Stimulated activated CD8-positive, alpha-beta memory T cell treated with anti-CD3 and anti-CD28 coated beads, Interleukin-15, amount 100 ng/mL, for 24 hours (primary cell): Measurements from ENCODE around the gene HSBP1.

Experiments used
- DNase-seq: peaks from one replicate; pipeline ENCODE4 v3.0.0-alpha.2; 2020; ENCODE audit warnings: low read depth

HSBP1 gene

DNA sequence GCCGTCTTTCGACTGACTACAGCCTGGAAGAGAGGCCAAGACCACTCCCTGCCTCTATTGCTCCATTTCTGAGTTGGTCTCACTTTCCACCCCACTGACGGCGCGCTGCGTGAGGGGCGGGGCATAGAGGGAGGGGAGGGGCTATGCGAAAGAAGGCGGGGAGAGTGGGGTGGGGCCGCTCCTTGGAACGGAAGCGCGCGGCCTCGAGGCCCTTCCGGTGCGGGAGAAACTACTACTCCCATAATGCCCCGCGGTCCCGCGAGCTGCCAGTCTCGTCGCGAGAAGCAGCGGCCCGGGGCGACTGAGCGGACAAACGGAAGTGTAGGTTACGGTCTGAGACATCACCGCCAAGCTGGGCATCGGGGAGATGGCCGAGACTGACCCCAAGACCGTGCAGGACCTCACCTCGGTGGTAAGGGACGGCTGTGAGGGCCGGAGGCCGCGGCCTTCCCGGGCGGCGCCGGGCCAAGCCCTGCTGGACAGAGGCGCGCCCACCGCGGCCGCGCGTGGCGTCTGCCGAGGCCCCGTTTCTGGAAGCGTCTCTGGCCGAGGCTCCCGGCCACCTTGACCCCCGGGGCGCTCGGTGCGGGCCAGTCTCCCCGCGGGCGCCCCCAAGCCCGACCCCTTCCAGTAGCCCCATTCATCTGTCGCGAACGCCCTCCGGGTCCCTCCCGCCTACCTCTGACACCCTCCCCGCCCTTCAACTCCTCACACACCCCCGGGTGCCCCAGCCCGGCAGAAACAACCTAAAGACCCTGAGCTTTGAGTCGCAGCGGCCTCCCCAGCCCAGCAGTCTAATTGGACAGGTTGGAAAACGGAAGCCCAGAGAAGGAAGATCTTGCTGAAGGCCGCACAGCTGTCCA is at the start of gene HSBP1:
Gene HSBP1, plus strand, starts transcription at position 269 of the 863 bp plus-strand sequence. Its CDS starts 99 bp downstream, at position 368.
- DNase-seq, result peak; percentile 84

GRCh38 chr16:83762141-83762991 is 45.4 kb upstream of the HSBP1 start:
- no peak for DNase-seq

DNA sequence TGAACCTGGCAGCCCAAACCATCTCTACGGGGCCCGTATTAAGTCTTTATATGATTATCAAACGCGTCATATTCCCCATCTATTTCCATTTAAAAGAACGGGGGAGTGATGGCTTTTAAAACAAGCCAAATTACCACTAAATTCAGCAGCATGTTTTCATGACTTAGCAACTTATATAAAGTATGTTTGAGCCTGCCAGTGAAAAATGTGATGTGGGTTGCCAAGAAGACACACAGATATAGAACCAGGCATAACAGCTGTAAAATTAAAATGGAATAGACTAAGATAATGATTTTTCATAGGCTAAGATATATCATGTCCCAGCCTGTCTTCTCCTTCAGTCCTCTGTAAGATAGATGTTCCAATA is 44.8 kb upstream of the HSBP1 start:
- DNase-seq, result no peak

- no peak for DNase-seq
Observed at GRCh38 chr16:83768986-83769385, 38.8 kb upstream of the HSBP1 start.

DNA sequence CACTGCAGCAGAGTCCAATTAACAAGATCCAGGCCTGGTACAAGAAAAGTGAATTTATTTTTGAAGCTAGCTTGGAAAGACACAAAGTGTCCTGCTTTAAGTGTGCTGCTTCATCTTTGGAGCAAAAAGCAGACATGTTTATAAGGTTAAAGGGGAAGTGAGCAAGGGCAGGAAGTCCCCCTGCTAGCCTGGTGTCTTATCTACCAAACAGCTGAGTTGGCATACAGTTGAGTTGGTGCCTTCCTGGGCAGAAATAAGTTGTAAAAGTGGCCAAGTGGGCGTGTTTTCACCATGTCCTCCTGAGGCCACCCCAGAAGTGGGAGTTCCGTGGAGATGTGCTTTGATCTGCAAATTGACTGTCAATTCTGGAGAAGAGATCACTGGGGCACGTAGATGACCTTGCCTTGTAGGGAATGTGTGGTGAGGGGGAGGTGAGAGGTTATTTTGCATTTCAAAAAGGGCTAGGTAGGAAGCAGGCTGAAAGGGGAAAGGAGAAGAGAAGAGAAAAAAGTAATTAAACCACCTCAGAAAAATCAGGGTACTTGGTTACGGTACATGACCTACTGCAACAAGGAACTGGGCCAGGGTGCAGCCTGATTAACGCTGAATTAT is 38.3 kb upstream of the HSBP1 start:
- DNase-seq, result no peak

- DNase-seq, result no peak
Observed at GRCh38 chr16:83771306-83771942, 36.4 kb upstream of the HSBP1 start.

DNA sequence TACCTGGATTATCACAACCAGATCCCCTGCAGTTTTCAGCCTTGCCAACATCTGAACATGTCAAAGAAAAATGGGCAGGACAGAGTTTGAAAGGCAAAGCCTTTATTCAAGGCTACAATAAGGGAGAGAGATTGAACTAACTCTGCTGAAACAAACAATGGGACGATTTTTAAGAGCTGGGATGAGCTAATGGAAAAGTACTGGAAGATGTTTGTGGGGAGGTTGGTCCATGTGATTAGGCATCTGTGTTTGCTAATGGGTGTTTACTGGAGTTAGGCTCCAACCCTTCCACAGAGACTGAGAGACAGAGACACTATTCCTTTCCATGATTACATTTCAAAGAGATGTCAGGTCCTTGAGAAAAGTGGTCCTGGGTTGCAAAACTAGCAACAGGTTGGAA is 35.0 kb upstream of the HSBP1 start:
- DNase-seq, result no peak

GRCh38 chr16:83774066-83774465 is 33.7 kb upstream of the HSBP1 start:
- no peak for DNase-seq

DNA sequence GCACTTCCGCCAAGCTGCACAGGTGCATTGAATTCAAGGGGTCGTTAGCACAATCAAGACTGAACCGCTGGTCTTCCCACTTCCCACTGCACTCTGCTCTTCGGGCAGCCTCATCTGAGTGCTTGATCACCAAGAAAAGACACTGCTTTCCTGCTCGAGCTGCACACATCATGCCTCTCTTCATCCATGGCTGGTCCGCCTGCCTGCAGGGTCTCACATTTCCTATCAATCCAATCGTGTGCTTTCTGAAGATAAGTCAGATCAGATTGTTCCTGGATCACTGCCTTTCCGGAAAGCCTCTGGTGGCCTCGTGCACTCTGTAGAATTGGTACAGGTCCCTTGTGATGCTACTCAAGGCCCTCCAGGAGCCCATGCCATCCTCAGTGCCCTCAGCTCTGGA is 30.8 kb upstream of the HSBP1 start:
- no peak for DNase-seq

GRCh38 chr16:83779886-83780285 is 27.9 kb upstream of the HSBP1 start:
- no peak for DNase-seq

DNA sequence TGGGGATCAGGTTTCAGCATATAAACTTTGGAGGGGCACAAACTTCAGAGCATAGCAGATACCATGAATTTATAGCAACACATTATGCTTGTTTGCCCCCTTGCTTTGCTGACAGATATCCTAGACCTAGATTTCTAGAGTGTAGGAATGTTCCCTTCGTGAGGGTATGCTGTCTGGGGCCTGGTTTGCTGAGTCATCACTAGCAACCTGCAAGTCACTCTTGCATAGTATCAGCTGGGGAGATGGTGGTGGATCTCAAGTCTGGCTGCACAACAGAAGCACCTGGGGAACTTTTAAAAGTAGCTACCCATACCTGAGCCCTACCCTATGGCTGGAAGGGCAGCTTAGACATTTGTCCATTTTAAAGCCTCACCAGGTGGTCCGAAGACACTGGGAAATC is 22.3 kb upstream of the HSBP1 start:
- no peak for DNase-seq

GRCh38 chr16:83789642-83790401 is 18.0 kb upstream of the HSBP1 start:
- DNase-seq, result no peak

GRCh38 chr16:83791916-83792315 is 15.9 kb upstream of the HSBP1 start:
- no peak for DNase-seq

DNA sequence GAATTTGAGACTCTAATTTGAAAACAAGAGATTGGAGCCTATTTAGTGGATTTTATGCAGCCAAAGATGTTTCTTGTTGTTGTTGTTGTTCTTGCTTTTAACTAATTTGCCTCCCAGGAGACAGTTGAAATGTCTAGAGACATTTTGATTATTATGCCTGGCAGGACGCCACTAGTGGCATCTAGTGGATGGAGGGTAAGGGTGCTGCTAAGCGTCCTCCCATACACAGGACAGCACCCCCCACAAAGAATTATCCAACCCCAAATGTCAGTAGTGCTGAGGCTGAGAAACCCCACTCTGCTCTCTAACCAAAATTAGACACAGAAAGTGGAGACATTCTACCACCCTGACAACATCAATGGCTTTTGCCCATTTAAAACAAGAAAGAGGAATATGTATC is 15.4 kb upstream of the HSBP1 start:
- DNase-seq, result no peak

DNA sequence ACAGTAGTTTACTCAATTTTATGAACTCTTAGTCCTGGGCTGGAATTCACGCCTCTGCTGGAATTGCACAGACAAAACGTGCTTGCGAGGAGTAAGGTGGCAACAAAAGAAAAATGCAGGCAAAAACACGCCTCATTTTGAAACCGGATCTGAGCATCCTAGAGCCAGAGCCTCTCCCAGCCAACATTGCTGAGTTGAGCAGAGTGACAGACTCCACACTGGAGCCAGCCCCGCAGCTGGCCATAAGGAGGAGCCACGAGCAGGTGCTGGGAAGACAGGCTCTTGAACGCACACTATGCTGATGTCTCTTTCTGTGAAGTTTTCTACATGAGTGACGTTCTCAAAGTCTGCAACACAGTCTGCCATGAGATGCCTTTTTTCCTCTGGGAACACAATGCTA is 14.6 kb upstream of the HSBP1 start:
- no peak for DNase-seq

DNA sequence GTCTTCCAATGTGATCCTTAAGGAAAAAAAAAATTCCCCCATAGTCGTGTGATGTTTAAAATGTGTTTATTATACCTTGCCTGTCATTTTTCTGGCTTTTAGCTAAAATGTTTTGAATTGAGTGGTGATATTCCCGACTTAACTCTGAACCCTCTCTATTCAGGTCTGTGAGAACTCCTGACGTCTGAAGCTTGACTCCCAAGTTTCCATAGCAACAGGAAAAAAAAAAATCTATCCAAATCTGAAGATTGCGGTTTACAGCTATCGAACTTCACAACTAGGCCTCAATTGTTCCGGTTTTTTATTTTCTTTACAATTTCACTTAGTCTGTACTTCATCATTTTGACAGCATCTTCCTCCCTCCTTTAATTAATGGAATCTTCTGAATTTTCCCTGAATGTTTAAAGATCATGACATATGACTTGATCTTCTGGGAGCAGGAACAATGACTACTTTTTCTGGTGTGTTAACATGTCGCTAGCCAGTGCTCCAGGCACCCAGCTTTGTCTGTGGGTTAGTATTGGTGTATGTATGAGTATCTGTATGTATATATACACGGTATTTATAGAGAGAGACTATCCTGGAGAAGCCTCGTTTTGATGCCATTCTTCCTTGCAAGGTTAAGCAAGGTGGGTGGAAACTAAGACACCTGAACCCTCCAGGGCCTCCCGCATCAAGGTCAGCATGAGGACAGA is 12.8 kb upstream of the HSBP1 start:
- no peak for DNase-seq

GRCh38 chr16:83797013-83797412 is 10.8 kb upstream of the HSBP1 start:
- no peak for DNase-seq

DNA sequence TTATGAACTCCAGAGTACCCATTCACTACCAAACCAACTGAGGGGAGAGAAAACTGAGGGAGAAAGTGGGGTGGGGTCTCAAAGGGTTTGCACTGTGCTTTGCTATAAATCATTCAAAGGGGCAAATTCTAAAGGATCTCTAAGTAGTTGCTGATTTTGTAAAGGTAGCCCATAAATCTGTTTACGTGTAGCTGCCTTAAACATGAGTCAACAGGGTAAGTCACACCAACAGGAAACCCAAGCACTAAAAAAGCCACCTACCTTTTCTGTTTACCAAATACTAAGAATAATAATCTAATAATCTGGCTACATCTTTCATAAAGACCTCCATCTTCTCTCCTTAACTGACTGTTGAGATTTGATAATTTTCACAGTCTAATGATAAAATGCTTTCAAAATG is 8.4 kb upstream of the HSBP1 start:
- no peak for DNase-seq

DNA sequence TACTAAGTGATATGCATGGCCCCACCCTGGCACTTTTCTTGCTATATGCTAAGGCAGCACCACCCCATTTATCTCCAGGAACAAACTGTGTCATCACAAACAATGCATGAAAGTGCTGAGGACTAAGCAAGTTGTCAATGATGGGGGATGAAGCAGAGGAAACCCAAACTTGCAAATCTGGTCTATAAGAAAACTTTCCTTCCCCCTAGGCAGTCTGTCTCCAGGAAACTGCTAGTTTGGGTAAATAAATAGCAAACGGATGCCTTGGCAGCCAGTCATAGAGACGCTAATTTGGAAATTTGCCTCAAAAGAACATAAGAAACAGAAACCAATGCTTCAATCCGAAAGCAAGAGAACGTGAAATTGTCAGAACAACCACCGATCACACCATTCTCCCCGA is 5.6 kb upstream of the HSBP1 start:
- DNase-seq, result no peak

GRCh38 chr16:83802554-83803205 is 5.1 kb upstream of the HSBP1 start:
- DNase-seq, result no peak
